HepG2 (cell line): ENCODE data around the gene INF2. TPM values are rescaled to one million over a fixed set of nuclear protein-coding genes. Genes with fewer than 3 reads are reported as not detected.

Experiments used
- ARNT ChIP-seq: fragments of 450-650 bp; IDR thresholded peaks from 2 replicates; pipeline ENCODE4 v1.6.1; 2017
- CHD4 ChIP-seq: fragments of 200-600 bp; sonication (generic); IDR thresholded peaks from 2 replicates; pipeline ENCODE4 v1.7.0; 2017; ENCODE audit warnings: mild to moderate bottlenecking, low read length, borderline replicate concordance
- DMAP1 ChIP-seq: IDR thresholded peaks from 2 replicates; pipeline ENCODE4 v1.6.1; 2016
- ERF ChIP-seq: IDR thresholded peaks from 2 replicates; pipeline ENCODE4 v1.6.1; 2018; ENCODE audit warnings: missing biosample characterization, missing genetic modification reagents
- FOXA3 ChIP-seq: IDR thresholded peaks from 2 replicates; pipeline ENCODE4 v1.6.1; 2016; ENCODE audit warnings: missing genetic modification reagents, missing compliant biosample characterization
- KDM1A ChIP-seq: IDR thresholded peaks from 2 replicates; pipeline ENCODE4 v1.6.1; 2016; ENCODE audit warnings: missing compliant biosample characterization
- LBX2 ChIP-seq: sonication (generic); formaldehyde crosslinking; IDR thresholded peaks from 2 replicates; pipeline ENCODE4 v1.5.0; 2020; ENCODE audit warnings: missing genetic modification reagents, mild to moderate bottlenecking, borderline replicate concordance
- PITX1 ChIP-seq: sonication (generic); formaldehyde crosslinking; IDR thresholded peaks from 2 replicates; pipeline ENCODE4 v1.5.1; 2020; ENCODE audit warnings: mild to moderate bottlenecking, missing genetic modification reagents
- RARA ChIP-seq: IDR thresholded peaks from 2 replicates; pipeline ENCODE4 v1.6.1; 2016; ENCODE audit warnings: missing genetic modification reagents, missing compliant biosample characterization
- ZBTB20 ChIP-seq: sonication (generic); formaldehyde crosslinking; IDR thresholded peaks from 2 replicates; pipeline ENCODE4 v1.8.1; 2023; ENCODE audit warnings: missing genetic modification reagents, low read depth, mild to moderate bottlenecking, borderline replicate concordance
- ZBTB37 ChIP-seq: sonication (generic); formaldehyde crosslinking; IDR thresholded peaks from 2 replicates; pipeline ENCODE4 v1.4.0; 2020; ENCODE audit warnings: mild to moderate bottlenecking, missing genetic modification reagents
- ZNF24 ChIP-seq: fragments of 450-650 bp; IDR thresholded peaks from 2 replicates; pipeline ENCODE4 v1.6.1; 2017; ENCODE audit warnings: antibody characterized with exemption, mild to moderate bottlenecking
- ZNF282 ChIP-seq: fragments of 450-650 bp; IDR thresholded peaks from 2 replicates; pipeline ENCODE4 v1.6.1; 2018; ENCODE audit not compliant: partially characterized antibody
- ZNF333 ChIP-seq: sonication (generic); formaldehyde crosslinking; IDR thresholded peaks from 2 replicates; pipeline ENCODE4 v1.4.0; 2020; ENCODE audit warnings: mild to moderate bottlenecking, missing genetic modification reagents, borderline replicate concordance
- ZNF33B ChIP-seq: sonication (generic); formaldehyde crosslinking; IDR thresholded peaks from 2 replicates; pipeline ENCODE4 v1.5.1; 2020; ENCODE audit warnings: mild to moderate bottlenecking, missing genetic modification reagents
- ZNF615 ChIP-seq: sonication (generic); formaldehyde crosslinking; IDR thresholded peaks from 2 replicates; pipeline ENCODE4 v1.5.0; 2020; ENCODE audit warnings: mild to moderate bottlenecking, missing genetic modification reagents, borderline replicate concordance
- ZNF619 ChIP-seq: sonication (generic); formaldehyde crosslinking; IDR thresholded peaks from 2 replicates; pipeline ENCODE4 v1.4.0; 2020; ENCODE audit warnings: mild to moderate bottlenecking, missing genetic modification reagents
- ZNF672 ChIP-seq: sonication (generic); formaldehyde crosslinking; IDR thresholded peaks from 2 replicates; pipeline ENCODE4 v1.8.1; 2022; ENCODE audit warnings: missing genetic modification reagents
- ZNF766 ChIP-seq: sonication (generic); formaldehyde crosslinking; IDR thresholded peaks from 2 replicates; pipeline ENCODE4 v1.5.0; 2020; ENCODE audit warnings: missing genetic modification reagents, borderline replicate concordance
- polyA plus RNA-seq, 8 experiments: library from polyadenylated mRNA; depleted of rRNA in 3 of 8; stranded (reverse) in 7 of 8; unstranded in 1 of 8; fragments of >200 nt; fragmentation: Illumina TruSeq in 4 of 8; extraction: Trizol in 4 of 8; gene quantifications; 2 replicates each; pipeline versions ENCODE4 v1.2.1 to v1.2.3, GENCODE V29; 2011 to 2016; ENCODE audit warnings: low read depth in 4 of 8, missing spikeins in 1 of 8, mixed read lengths in 1 of 8; ENCODE audit not compliant: insufficient read depth in 1 of 8
- total RNA-seq, 5 experiments: library from RNA; depleted of rRNA; stranded (reverse); fragments of >200 nt; fragmentation: Illumina TruSeq; extraction: Trizol; gene quantifications; 2 replicates each; pipeline ENCODE4 v1.2.3, GENCODE V29; 2016; ENCODE audit warnings: low read depth in 1 of 5
- TF ChIP-seq, protein P1 (sequence below): sonication (generic); formaldehyde crosslinking; IDR thresholded peaks from 2 replicates; pipeline ENCODE4 v1.4.0; 2020; ENCODE audit warnings: missing genetic modification reagents
- TF ChIP-seq, protein P2 (sequence below): sonication (generic); formaldehyde crosslinking; IDR thresholded peaks from 2 replicates; pipeline ENCODE4 v1.4.0; 2020; ENCODE audit warnings: low read depth, missing genetic modification reagents
- TF ChIP-seq, protein P3 (sequence below): sonication (generic); formaldehyde crosslinking; conservative IDR thresholded peaks from 2 replicates; pipeline ENCODE4 v1.4.0; 2020; ENCODE audit warnings: missing genetic modification reagents

The INF2 gene
- total and polyA plus RNA-seq, 2 of the 13 experiments (the other 11 are each of a cell fraction or from before 2014, with no cell fraction given), result 16.4 to 26.4 TPM

- TF ChIP-seq LBX2 (CRISPR knock-in tag), result no peak
- no peak for TF ChIP-seq ZNF282
- no peak for TF ChIP-seq CHD4
- no peak for TF ChIP-seq KDM1A (CRISPR knock-in tag)
- no peak for TF ChIP-seq ZNF24
- TF ChIP-seq ARNT, result no peak
- TF ChIP-seq ZNF33B (CRISPR knock-in tag), result peak; percentile 26; the same call in 1 of the 2 replicates
- TF ChIP-seq DMAP1, result peak; percentile 78
- peak; percentile 39; the same call in 1 of the 2 replicates for TF ChIP-seq ZNF672 (CRISPR knock-in tag)
- TF ChIP-seq ZNF619 (CRISPR knock-in tag), result peak; percentile 97
- no peak for TF ChIP-seq ZBTB37 (CRISPR knock-in tag)
- TF ChIP-seq, protein P1, sequence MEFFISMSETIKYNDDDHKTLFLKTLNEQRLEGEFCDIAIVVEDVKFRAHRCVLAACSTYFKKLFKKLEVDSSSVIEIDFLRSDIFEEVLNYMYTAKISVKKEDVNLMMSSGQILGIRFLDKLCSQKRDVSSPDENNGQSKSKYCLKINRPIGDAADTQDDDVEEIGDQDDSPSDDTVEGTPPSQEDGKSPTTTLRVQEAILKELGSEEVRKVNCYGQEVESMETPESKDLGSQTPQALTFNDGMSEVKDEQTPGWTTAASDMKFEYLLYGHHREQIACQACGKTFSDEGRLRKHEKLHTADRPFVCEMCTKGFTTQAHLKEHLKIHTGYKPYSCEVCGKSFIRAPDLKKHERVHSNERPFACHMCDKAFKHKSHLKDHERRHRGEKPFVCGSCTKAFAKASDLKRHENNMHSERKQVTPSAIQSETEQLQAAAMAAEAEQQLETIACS (CRISPR knock-in tag), result no peak; the same call in 1 of the 2 replicates
- peak; percentile 75 for TF ChIP-seq ERF (CRISPR knock-in tag)
- TF ChIP-seq ZBTB20 (CRISPR knock-in tag), result no peak
- no peak; the same call in 1 of the 2 replicates for TF ChIP-seq PITX1
- TF ChIP-seq ZNF333, result 0 out of 2 replicates have a peak, but pooled peaks have one; percentile 46
- TF ChIP-seq RARA (CRISPR knock-in tag), result peak; percentile 62
- no peak; the same call in 1 of the 2 replicates for TF ChIP-seq FOXA3 (CRISPR knock-in tag)
- TF ChIP-seq, protein P2, sequence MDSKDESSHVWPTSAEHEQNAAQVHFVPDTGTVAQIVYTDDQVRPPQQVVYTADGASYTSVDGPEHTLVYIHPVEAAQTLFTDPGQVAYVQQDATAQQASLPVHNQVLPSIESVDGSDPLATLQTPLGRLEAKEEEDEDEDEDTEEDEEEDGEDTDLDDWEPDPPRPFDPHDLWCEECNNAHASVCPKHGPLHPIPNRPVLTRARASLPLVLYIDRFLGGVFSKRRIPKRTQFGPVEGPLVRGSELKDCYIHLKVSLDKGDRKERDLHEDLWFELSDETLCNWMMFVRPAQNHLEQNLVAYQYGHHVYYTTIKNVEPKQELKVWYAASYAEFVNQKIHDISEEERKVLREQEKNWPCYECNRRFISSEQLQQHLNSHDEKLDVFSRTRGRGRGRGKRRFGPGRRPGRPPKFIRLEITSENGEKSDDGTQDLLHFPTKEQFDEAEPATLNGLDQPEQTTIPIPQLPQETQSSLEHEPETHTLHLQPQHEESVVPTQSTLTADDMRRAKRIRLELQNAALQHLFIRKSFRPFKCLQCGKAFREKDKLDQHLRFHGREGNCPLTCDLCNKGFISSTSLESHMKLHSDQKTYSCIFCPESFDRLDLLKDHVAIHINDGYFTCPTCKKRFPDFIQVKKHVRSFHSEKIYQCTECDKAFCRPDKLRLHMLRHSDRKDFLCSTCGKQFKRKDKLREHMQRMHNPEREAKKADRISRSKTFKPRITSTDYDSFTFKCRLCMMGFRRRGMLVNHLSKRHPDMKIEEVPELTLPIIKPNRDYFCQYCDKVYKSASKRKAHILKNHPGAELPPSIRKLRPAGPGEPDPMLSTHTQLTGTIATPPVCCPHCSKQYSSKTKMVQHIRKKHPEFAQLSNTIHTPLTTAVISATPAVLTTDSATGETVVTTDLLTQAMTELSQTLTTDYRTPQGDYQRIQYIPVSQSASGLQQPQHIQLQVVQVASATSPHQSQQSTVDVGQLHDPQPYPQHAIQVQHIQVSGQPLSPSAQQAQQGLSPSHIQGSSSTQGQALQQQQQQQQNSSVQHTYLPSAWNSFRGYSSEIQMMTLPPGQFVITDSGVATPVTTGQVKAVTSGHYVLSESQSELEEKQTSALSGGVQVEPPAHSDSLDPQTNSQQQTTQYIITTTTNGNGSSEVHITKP (CRISPR knock-in tag), result no peak
- TF ChIP-seq ZNF766 (CRISPR knock-in tag), result peak; percentile 22; the same call in 1 of the 2 replicates
- TF ChIP-seq, protein P3, sequence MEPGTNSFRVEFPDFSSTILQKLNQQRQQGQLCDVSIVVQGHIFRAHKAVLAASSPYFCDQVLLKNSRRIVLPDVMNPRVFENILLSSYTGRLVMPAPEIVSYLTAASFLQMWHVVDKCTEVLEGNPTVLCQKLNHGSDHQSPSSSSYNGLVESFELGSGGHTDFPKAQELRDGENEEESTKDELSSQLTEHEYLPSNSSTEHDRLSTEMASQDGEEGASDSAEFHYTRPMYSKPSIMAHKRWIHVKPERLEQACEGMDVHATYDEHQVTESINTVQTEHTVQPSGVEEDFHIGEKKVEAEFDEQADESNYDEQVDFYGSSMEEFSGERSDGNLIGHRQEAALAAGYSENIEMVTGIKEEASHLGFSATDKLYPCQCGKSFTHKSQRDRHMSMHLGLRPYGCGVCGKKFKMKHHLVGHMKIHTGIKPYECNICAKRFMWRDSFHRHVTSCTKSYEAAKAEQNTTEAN (CRISPR knock-in tag), result no peak; the same call in 1 of the 2 replicates
- no peak; the same call in 1 of the 2 replicates for TF ChIP-seq ZNF615
These were observed 63.5 kb downstream of the INF2 start, which contains the start of gene SIVA1 (continued) for GRCh38 chr14:104752735-104753527.
